ENCODE data around the gene CD58. TPM values are rescaled to one million over a fixed set of nuclear protein-coding genes. Genes with fewer than 3 reads are reported as not detected.

The CD58 gene
- total RNA-seq, 1 donor = 23.5 TPM

DNA sequence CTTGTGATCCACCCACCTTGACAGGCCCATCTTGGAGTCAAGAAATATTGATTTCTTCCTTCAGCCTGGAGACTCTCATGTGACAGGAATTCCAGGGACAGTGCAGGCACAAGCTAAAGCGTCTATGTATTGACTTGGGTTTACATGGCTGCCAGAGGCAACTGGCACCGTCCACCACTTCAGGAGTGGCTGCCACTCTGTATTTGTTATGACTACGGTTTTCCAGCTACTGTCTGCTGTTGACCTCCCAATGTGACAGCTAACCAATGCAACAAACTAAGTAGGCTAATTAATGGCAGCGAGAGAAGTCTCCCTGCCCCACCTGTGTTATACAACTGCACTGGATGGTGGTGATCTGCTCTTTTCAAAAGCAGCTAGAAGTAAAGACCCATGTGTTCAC, 56.9 kb downstream of the CD58 start:
- Histone ChIP-seq H4K20me1 (ENCODE audit: insufficient read depth, low read length) (no peaks in the 10 kb centered on the region), H3K4me3 (ENCODE audit: insufficient read depth, low read length) (no peak overlapping the region), H3K4me2 (ENCODE audit: insufficient read depth, low read length) (no peak overlapping the region), H3K4me1 (ENCODE audit: insufficient read depth, low read length) (peaks cover 18% of the 10 kb centered on the region), H3K27ac (ENCODE audit: low read depth, low read length) (no peak overlapping the region), H3K9me3 (ENCODE audit: low read depth, low read length) (no peaks in the 10 kb centered on the region), H2AFZ (ENCODE audit: low read length) (no peak overlapping the region), H3K27me3 (ENCODE audit: insufficient read depth, low read length) (no peaks in the 10 kb centered on the region), H3K79me2 (ENCODE audit: insufficient read depth, low read length) (no peaks in the 10 kb centered on the region), H3K36me3 (ENCODE audit: insufficient read depth, low read length) (no peaks in the 10 kb centered on the region)
- TF ChIP-seq, protein P1, sequence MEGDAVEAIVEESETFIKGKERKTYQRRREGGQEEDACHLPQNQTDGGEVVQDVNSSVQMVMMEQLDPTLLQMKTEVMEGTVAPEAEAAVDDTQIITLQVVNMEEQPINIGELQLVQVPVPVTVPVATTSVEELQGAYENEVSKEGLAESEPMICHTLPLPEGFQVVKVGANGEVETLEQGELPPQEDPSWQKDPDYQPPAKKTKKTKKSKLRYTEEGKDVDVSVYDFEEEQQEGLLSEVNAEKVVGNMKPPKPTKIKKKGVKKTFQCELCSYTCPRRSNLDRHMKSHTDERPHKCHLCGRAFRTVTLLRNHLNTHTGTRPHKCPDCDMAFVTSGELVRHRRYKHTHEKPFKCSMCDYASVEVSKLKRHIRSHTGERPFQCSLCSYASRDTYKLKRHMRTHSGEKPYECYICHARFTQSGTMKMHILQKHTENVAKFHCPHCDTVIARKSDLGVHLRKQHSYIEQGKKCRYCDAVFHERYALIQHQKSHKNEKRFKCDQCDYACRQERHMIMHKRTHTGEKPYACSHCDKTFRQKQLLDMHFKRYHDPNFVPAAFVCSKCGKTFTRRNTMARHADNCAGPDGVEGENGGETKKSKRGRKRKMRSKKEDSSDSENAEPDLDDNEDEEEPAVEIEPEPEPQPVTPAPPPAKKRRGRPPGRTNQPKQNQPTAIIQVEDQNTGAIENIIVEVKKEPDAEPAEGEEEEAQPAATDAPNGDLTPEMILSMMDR (IDR thresholded peaks at IDR 0.05; ENCODE audit: extremely low read depth, low read depth, low read length) = no peak
- DNase-seq (ENCODE audit: insufficient read length, low spot score, missing footprints) = no peak

- Histone ChIP-seq H3K4me1 (ENCODE audit: insufficient read depth, low read length) (peaks cover 29% of the 10 kb centered on the region), H3K9me3 (ENCODE audit: low read depth, low read length) (no peaks in the 10 kb centered on the region), H4K20me1 (ENCODE audit: insufficient read depth, low read length) (no peaks in the 10 kb centered on the region), H3K27ac (ENCODE audit: low read depth, low read length) (no peak overlapping the region), H3K4me3 (ENCODE audit: insufficient read depth, low read length) (no peak overlapping the region), H3K36me3 (ENCODE audit: insufficient read depth, low read length) (no peaks in the 10 kb centered on the region), H3K27me3 (ENCODE audit: insufficient read depth, low read length) (no peaks in the 10 kb centered on the region), H2AFZ (ENCODE audit: low read length) (no peak overlapping the region), H3K4me2 (ENCODE audit: insufficient read depth, low read length) (no peak overlapping the region), H3K79me2 (ENCODE audit: insufficient read depth, low read length) (no peaks in the 10 kb centered on the region)
- TF ChIP-seq, protein P1 (IDR thresholded peaks at IDR 0.05; ENCODE audit: extremely low read depth, low read depth, low read length) = no peak
- DNase-seq (ENCODE audit: insufficient read length, low spot score, missing footprints) = no peak
These were observed 59.3 kb downstream of the CD58 start for GRCh38 chr1:116511459-116512019.

DNA sequence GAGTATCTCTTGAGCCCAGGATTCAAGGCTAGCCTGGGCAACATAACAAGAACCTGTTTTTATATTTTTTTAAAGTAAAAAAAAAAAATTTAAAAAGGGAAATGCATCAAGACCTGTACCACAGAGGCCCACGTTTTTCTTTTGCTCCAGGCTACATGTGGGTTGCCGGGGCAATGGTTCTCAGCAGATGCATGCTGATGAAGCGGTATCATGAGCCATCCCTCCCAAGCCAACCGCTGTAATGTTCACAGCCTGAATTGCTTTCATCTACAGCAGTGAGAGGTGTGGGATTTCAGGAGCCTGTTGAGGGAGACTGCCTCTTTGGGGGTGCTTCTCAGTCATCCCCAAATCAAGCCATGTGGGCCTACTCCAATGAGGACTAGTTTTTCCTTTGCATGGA, 60.5 kb downstream of the CD58 start:
- no peak overlapping the region for H3K4me2 ChIP-seq (ENCODE audit: insufficient read depth, low read length)
- peaks cover 25% of the 10 kb centered on the region for H3K4me1 ChIP-seq (ENCODE audit: insufficient read depth, low read length)
- H3K36me3 ChIP-seq (ENCODE audit: insufficient read depth, low read length) = no peaks in the 10 kb centered on the region
- H3K4me3 ChIP-seq (ENCODE audit: insufficient read depth, low read length) = no peak overlapping the region
- TF ChIP-seq, protein P1 (IDR thresholded peaks at IDR 0.05; ENCODE audit: extremely low read depth, low read depth, low read length) = no peak
- no peak overlapping the region for H2AFZ ChIP-seq (ENCODE audit: low read length)
- H3K27me3 ChIP-seq (ENCODE audit: insufficient read depth, low read length) = no peaks in the 10 kb centered on the region
- no peak overlapping the region for H3K27ac ChIP-seq (ENCODE audit: low read depth, low read length)
- H4K20me1 ChIP-seq (ENCODE audit: insufficient read depth, low read length) = no peaks in the 10 kb centered on the region
- no peaks in the 10 kb centered on the region for H3K79me2 ChIP-seq (ENCODE audit: insufficient read depth, low read length)
- H3K9me3 ChIP-seq (ENCODE audit: low read depth, low read length) = no peaks in the 10 kb centered on the region
- DNase-seq (ENCODE audit: insufficient read length, low spot score, missing footprints) = no peak

DNA sequence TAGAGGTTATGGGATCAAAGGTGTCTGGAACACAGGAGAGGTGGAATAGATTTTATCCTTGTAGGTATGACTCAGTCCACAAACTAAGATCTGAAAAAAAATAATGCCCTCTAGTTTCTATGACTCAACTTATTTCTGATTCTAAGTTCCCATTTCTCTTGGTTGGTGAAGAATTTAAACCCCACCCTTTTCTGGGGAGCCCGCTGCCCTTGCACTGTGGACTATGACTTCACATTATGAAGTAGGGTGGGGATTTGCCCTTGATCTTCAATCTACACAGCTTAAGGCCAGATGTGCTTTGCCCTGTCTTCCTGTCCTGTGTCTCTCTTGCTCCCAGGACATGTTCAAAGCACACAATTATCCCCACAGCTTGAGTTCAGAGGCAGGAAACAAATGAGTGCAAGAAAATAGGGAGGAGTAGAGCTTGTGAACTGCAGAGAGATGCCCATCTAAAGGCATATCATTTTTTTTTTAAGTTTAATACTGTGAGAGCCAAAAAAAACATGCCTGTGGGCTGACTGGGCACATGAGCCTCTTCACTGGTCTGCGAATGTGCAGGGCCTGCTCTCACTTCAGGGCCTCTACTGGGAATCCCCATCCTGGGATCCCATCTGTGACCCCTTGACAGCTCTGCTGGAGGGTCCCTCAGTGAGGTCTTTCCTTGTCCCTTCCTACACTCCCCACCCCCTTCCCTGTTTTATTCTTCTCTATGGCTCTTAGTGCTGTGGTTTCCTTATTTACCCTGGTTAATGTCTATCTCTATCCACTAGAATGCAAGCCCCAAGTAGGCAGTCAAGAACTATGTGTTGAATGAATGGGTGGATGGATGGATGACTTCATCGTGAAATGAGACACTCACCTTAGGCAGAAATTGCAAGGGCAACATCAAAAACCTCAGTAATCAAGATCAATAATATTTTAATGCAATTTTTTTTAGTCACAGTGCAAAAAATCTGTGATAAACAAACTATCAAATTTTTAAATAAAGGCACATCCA, 61.5 kb downstream of the CD58 start:
- peak; percentile 94 for DNase-seq (ENCODE audit: insufficient read length, low spot score, missing footprints)
- Histone ChIP-seq H3K9me3 (ENCODE audit: low read depth, low read length) (no peaks in the 10 kb centered on the region), H2AFZ (ENCODE audit: low read length) (peak overlapping the region; percentile 86), H3K27ac (ENCODE audit: low read depth, low read length) (peak overlapping the region; percentile 90), H3K4me2 (ENCODE audit: insufficient read depth, low read length) (peak overlapping the region; percentile 63), H3K27me3 (ENCODE audit: insufficient read depth, low read length) (no peaks in the 10 kb centered on the region), H3K79me2 (ENCODE audit: insufficient read depth, low read length) (no peaks in the 10 kb centered on the region), H3K4me3 (ENCODE audit: insufficient read depth, low read length) (peak overlapping the region; percentile 12), H3K4me1 (ENCODE audit: insufficient read depth, low read length) (peaks cover 24% of the 10 kb centered on the region), H3K36me3 (ENCODE audit: insufficient read depth, low read length) (no peaks in the 10 kb centered on the region), H4K20me1 (ENCODE audit: insufficient read depth, low read length) (no peaks in the 10 kb centered on the region)
- TF ChIP-seq, protein P1 (IDR thresholded peaks at IDR 0.05; ENCODE audit: extremely low read depth, low read depth, low read length) = no peak

Data from osteoblast (primary cell).